AG04449 (cell line): ENCODE data around the gene REC8.
"Not testable (repeated sequence)": the region's sequence is repeated elsewhere in the genome, so short reads cannot be mapped to it uniquely, and the experiment has no call there.

ENCODE experiments used
- CTCF ChIA-PET: fragments of 350-600 bp; formaldehyde crosslinking; extraction: SDS; loops from one replicate; lab custom pipeline; 2021; ENCODE audit warnings: antibody characterized with exemption; lab: Yijun Ruan, JAX
- POLR2A ChIA-PET: fragments of 400-600, 350-600 bp; formaldehyde crosslinking; extraction: SDS; loops from one replicate; lab custom pipeline; 2020; ENCODE audit warnings: antibody characterized with exemption, inconsistent platforms; lab: Yijun Ruan, JAX
- DNase-seq: peaks from one replicate; pipeline ENCODE4 v3.0.0-alpha.2; 2010; ENCODE audit warnings: low read depth, low spot score
- H3K4me3 ChIP-seq: 2 replicates; pipeline ENCODE4 v1.5.1; 2011; ENCODE audit warnings: low read depth, mild to moderate bottlenecking, control low read depth, low read length
- TF ChIP-seq, protein P1 (sequence below): IDR thresholded peaks from one replicate; pipeline ENCODE4 v1.5.1; 2011; ENCODE audit warnings: mild to moderate bottlenecking, moderate library complexity, low read length, control low read depth, inconsistent platforms; ENCODE audit not compliant: insufficient read depth; ENCODE audit errors: missing control alignments

REC8 gene

DNA sequence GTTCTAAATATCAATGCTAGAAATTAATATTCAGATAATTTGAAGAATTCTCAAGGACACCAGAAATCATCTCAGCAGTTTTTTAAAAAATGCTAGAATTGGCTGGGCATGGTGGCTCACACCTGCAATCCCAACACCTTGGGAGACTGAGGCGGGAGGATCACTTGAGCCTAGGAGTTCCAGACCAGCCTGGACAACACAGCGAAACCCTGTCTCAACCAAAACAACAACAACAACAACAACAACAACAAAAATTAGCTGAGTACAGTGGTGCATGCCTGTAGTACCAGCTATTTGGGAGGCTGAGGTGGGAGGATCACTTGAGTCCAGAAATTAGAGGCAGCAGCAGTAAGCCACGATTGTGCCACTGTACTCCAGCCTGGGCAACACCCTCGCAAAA lies 47.2 kb downstream of the REC8 start:
- POLR2A ChIA-PET: no interaction called here

GRCh38 chr14:24219521-24219920 lies 47.6 kb downstream of the REC8 start:
- POLR2A ChIA-PET: interaction anchor here (1.2 kb wide), 1 partner anchor 77 kb away, joined by 3 read pairs; no protein-coding TSS in a partner anchor
- TF ChIP-seq, protein P1, sequence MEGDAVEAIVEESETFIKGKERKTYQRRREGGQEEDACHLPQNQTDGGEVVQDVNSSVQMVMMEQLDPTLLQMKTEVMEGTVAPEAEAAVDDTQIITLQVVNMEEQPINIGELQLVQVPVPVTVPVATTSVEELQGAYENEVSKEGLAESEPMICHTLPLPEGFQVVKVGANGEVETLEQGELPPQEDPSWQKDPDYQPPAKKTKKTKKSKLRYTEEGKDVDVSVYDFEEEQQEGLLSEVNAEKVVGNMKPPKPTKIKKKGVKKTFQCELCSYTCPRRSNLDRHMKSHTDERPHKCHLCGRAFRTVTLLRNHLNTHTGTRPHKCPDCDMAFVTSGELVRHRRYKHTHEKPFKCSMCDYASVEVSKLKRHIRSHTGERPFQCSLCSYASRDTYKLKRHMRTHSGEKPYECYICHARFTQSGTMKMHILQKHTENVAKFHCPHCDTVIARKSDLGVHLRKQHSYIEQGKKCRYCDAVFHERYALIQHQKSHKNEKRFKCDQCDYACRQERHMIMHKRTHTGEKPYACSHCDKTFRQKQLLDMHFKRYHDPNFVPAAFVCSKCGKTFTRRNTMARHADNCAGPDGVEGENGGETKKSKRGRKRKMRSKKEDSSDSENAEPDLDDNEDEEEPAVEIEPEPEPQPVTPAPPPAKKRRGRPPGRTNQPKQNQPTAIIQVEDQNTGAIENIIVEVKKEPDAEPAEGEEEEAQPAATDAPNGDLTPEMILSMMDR: no peak
- H3K4me3 ChIP-seq: no peak overlapping the region

More for the DNA sequence above, 47.2 kb downstream of the REC8 start:
- TF ChIP-seq, protein P1: no peak
- H3K4me3 ChIP-seq: no peak overlapping the region
- no peak for DNase-seq
- CTCF ChIA-PET: interaction anchor here (0.9 to 4.2 kb wide), 5 partner anchors 24 to 89 kb away, joined by 3 to 38 read pairs (median 8); partner anchors contain the start of genes CIDEB and RABGGTA

DNA sequence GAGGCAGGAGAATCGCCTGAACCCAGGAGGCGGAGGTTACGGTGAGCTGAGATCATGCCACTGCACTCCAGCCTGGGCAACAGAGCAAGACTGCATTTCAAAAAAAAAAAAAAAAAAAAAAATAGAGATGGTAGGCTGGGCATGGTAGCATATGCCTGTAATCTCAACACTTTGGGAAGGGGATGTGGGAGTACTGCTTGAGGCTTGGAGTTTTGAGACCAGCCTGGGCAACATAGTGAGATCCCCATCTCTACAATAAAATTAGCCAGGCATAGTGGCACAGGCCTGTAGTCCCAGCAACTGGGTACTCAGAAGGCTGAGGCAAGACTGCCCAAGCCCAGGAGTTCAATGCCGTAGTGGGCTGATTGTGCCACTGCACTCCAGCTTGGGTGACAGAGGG lies 51.1 kb downstream of the REC8 start:
- H3K4me3 ChIP-seq, POLR2A ChIA-PET, DNase-seq: not testable (repeated sequence)
- CTCF ChIA-PET: interaction anchor here (0.9 to 2.3 kb wide), 4 partner anchors 9 to 84 kb away, joined by 3 to 8 read pairs (median 4); partner anchors contain the start of gene CHMP4A

More at GRCh38 chr14:24219521-24219920, 47.6 kb downstream of the REC8 start:
- CTCF ChIA-PET: interaction anchor here (0.7 to 4.2 kb wide), 7 partner anchors 24 to 161 kb away, joined by 3 to 38 read pairs (median 8); partner anchors contain the start of genes CIDEB and RABGGTA
- no peak for DNase-seq

DNA sequence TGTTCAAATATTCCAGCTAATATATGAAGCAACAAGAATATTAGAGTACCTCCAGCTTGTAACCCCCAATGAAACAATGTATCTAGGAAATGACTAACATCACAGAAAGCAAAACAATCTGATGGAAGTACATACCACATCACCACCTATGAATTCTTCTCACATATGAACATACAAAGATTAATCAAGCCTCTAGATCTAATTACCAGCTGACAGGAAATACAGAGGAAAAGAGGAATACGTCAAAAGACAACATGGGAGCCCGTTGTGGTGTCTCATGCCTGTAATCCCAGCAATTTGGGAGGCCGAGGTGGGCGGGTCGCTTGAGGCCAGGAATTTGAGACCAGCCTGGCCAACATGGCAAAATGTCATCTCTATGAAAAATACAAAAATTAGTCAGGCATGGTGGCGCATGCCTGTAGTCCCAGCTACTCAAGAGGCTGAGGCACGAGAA lies 52.8 kb downstream of the REC8 start:
- POLR2A ChIA-PET: interaction anchor here (0.8 to 1.7 kb wide), 4 partner anchors 11 to 40 kb away, joined by 3 to 6 read pairs (median 4); partner anchors contain the start of genes CHMP4A and TINF2
- no peak overlapping the region for H3K4me3 ChIP-seq
- no peak for DNase-seq
- TF ChIP-seq, protein P1: no peak
- CTCF ChIA-PET: interaction anchor here (0.9 to 2.3 kb wide), 5 partner anchors 9 to 72 kb away, joined by 3 to 13 read pairs (median 8); partner anchors contain the start of genes CHMP4A and MDP1

- TF ChIP-seq, protein P1: no peak
- ChIA-PET CTCF (interaction anchor here (1.5 to 2.4 kb wide), 2 partner anchors 16 to 71 kb away, joined by 10 to 12 read pairs; partner anchors contain the start of gene TINF2), POLR2A (no interaction called here)
- no peak overlapping the region for H3K4me3 ChIP-seq
- no peak for DNase-seq
Measured at GRCh38 chr14:24226473-24226872, 54.6 kb downstream of the REC8 start.

GRCh38 chr14:24228902-24229301 lies 57.0 kb downstream of the REC8 start:
- CTCF ChIA-PET: interaction anchor here (0.9 to 2.4 kb wide), 4 partner anchors 14 to 138 kb away, joined by 4 to 10 read pairs (median 4); partner anchors contain the start of genes CHMP4A and TINF2
- TF ChIP-seq, protein P1: no peak
- H3K4me3 ChIP-seq: no peak overlapping the region
- no peak for DNase-seq
- POLR2A ChIA-PET: interaction anchor here (0.7 kb wide), 1 partner anchor 79 kb away, joined by 5 read pairs; no protein-coding TSS in a partner anchor
